Heart left ventricle (tissue), 16 donors: Measurements from ENCODE around the gene FABP3. TPM values are rescaled to one million over a fixed set of nuclear protein-coding genes. Genes with fewer than 3 reads are reported as not detected.

Experiments used
- ATAC-seq, 4 donors: fragments of 200-7000 bp; cut with Tn5 transposase; one replicate each; pipeline ENCODE4 v1.9.1; 2020 to 2022; ENCODE audit warnings: moderate library complexity in 4 of 4, mild to moderate bottlenecking in 3 of 4, moderate number of reproducible peaks in 1 of 4
- DNase-seq, 5 donors: peaks; one replicate each; pipeline ENCODE4 v3.0.0-alpha.2; 2020
- H3K27ac ChIP-seq, 12 donors: fragments of 200-600 bp; sonication (generic) in 4 of 12; one replicate each; pipeline versions ENCODE4 v1.5.0 to v1.8.0; 2016 to 2022; ENCODE audit warnings: mild to moderate bottlenecking in 2 of 12
- H3K27me3 ChIP-seq, 9 donors: fragments of 200-600 bp; sonication (generic) in 2 of 9; one replicate each; pipeline versions ENCODE4 v1.5.1 to v1.8.0; 2016 to 2022; ENCODE audit warnings: mild to moderate bottlenecking in 3 of 9
- H3K36me3 ChIP-seq, 9 donors: fragments of 200-600 bp; sonication (generic) in 2 of 9; one replicate each; pipeline versions ENCODE4 v1.5.0 to v1.8.0; 2018 to 2022; ENCODE audit warnings: mild to moderate bottlenecking in 2 of 9
- H3K4me1 ChIP-seq, 12 donors: fragments of 200-600 bp; sonication (generic) in 4 of 12; one replicate each; pipeline versions ENCODE4 v1.5.0 to v1.8.0; 2016 to 2022; ENCODE audit warnings: mild to moderate bottlenecking in 3 of 12
- H3K4me3 ChIP-seq, 12 donors: fragments of 200-600 bp; sonication (generic) in 4 of 12; one replicate each; pipeline versions ENCODE4 v1.5.0 to v1.8.0; 2017 to 2022; ENCODE audit warnings: mild to moderate bottlenecking in 9 of 12, moderate library complexity in 4 of 12
- H3K9me3 ChIP-seq, 12 donors: fragments of 200-600 bp; sonication (generic) in 4 of 12; one replicate each; pipeline versions ENCODE4 v1.5.0 to v1.8.0; 2016 to 2022; ENCODE audit warnings: mild to moderate bottlenecking in 1 of 12
- CTCF ChIP-seq, 12 donors: fragments of 200-600 bp; sonication (generic) in 4 of 12; IDR thresholded peaks; one replicate each; pipeline versions ENCODE4 v1.5.0 to v1.8.0; 2018 to 2022; ENCODE audit warnings: antibody characterized with exemption in 12 of 12, mild to moderate bottlenecking in 5 of 12
- POLR2A ChIP-seq, 2 donors: fragments of 450-650 bp; IDR thresholded peaks; one replicate each; pipeline ENCODE4 v1.6.1; 2017; ENCODE audit warnings: antibody characterized with exemption in 2 of 2, mild to moderate bottlenecking in 2 of 2, moderate library complexity in 2 of 2
- WGBS, 4 donors: extraction: QIAGEN DNeasy Blood & Tissue Kit in 2 of 4; methylation state at CpG; one replicate each; pipeline versions ENCODE4 v1.1.5 to v1.1.7; 2013 to 2018; 5-methylcytosine and 5-hydroxymethylcytosine counted together
- intact Hi-C, 10 donors: fragments of 100-400 bp; cut with DNase I; formaldehyde crosslinking; loops; one replicate each; pipeline versions ENCODE4 v1.11.1 to v1.14.2; 2022
- polyA plus RNA-seq, 2 donors: library from polyadenylated mRNA; stranded (reverse); fragments of 200-250 nt; gene quantifications; one replicate each; pipeline ENCODE4 v1.2.3, GENCODE V29; 2013
- total RNA-seq, 9 donors: library from RNA; depleted of rRNA in 2 of 9; stranded (reverse); fragments of >200 nt in 2 of 9; fragmentation: NEBNext Ultra II Directional in 3 of 9; extraction: Animal tissue kit (Norgen Biotek cat#: 25700) in 3 of 9; gene quantifications; one replicate each; pipeline versions ENCODE4 v1.1.0 to v1.2.4, GENCODE V29; 2016 to 2023
- donor health status: ischemic (EF 13 %, LVEDD 7.1; RV severe dilation, severe dysfunction).
- donor health status: healthy with polysubstance abuse.
- donor health status: DM: no; HTN: yes; CAD: no.
- donor health status: DM: no; HTN: no; CAD: no.
- donor health status: ischemic (EF 25% LVEDD 6.9; RV normal size, moderate dysfunction).
- donor health status: ischemic (EF 25% LVEDD 5.7; RV mildly dilated, moderate dysfunction).
- donor health status: healthy.
- donor health status: DM: yes; HTN: yes; CAD: no.
- donor health status: ischemic (EF 35%, LVEDD 5.7; RV mildly dilated, moderate dysfunction).
- donor health status: nonischemic (EF 11% LVEDD 7.7; RV severe dilation, severe dysfunction).
- donor health status: DM: yes; HTN: yes; CAD: no.
- donor health status: PGD.
- donor health status: ischemic (EF 29% LVEDD 5.4; RV normal size, mild dysfunction).
- donor health status: nonischemic (EF 23%, LVEDD 6.1; RV moderate dilation, normal function).

Gene FABP3
- total and polyA plus RNA-seq, 11 donors = 2,591 to 10,560 (median 5,230) TPM

- H3K36me3 ChIP-seq = peaks cover 0 to 83% (median 61%) of the 10 kb centered on the region in 9 donors
- no peaks in the 10 kb centered on the region for H3K9me3 ChIP-seq
- TF ChIP-seq CTCF (IDR thresholded peaks at IDR 0.05) = no peak
- TF ChIP-seq POLR2A (IDR thresholded peaks at IDR 0.05) = no peak
- H3K27me3 ChIP-seq = no peaks in the 10 kb centered on the region
- DNase-seq (no peak), ATAC-seq (no peak)
- no peaks in the 10 kb centered on the region for H3K4me1 ChIP-seq
- intact Hi-C loops = loop anchor here in 1 of 10 donors (10.0 kb wide), 1 partner anchor 162 kb away; no protein-coding TSS in a partner anchor
- H3K4me3 ChIP-seq = no peak overlapping the region
- H3K27ac ChIP-seq = no peak overlapping the region
Measured at GRCh38 chr1:31346785-31347184, 26.1 kb downstream of the FABP3 start.

GRCh38 chr1:31345635-31346034 lies 27.2 kb downstream of the FABP3 start:
- Histone ChIP-seq H3K36me3 (peaks cover 0 to 77% (median 59%) of the 10 kb centered on the region in 9 donors), H3K9me3 (no peaks in the 10 kb centered on the region), H3K27ac (no peak overlapping the region), H3K4me1 (no peaks in the 10 kb centered on the region), H3K27me3 (no peaks in the 10 kb centered on the region), H3K4me3 (no peak overlapping the region)
- ATAC-seq (no peak), DNase-seq (no peak)
- no peak for TF ChIP-seq POLR2A (IDR thresholded peaks at IDR 0.05)
- no peak for TF ChIP-seq CTCF (IDR thresholded peaks at IDR 0.05)
- 94 to 96% (median 95%) methylated on average over 2 of the region's 2 CpGs for WGBS, 4 donors
- intact Hi-C loops = loop anchor here in 1 of 10 donors (10.0 kb wide), 1 partner anchor 161 kb away; no protein-coding TSS in a partner anchor

- Histone ChIP-seq H3K27ac (no peak overlapping the region), H3K27me3 (no peaks in the 10 kb centered on the region), H3K4me3 (no peak overlapping the region), H3K36me3 (peaks cover 0 to 75% (median 53%) of the 10 kb centered on the region in 9 donors), H3K9me3 (no peaks in the 10 kb centered on the region), H3K4me1 (no peaks in the 10 kb centered on the region)
- no peak for ATAC-seq
- intact Hi-C loops = loop anchor here in 1 of 10 donors (10.0 kb wide), 1 partner anchor 160 kb away; no protein-coding TSS in a partner anchor
- TF ChIP-seq CTCF (IDR thresholded peaks at IDR 0.05) (no peak), POLR2A (IDR thresholded peaks at IDR 0.05) (no peak)
- DNase-seq = no peak
- WGBS, 4 donors = 50 to 95% (median 88%) methylated on average over 1 of the region's 1 CpG
Measured at GRCh38 chr1:31344503-31344902, 28.4 kb downstream of the FABP3 start.

- no peaks in the 10 kb centered on the region for H3K27me3 ChIP-seq
- 80 to 89% (median 84%) methylated on average over 10 of the region's 10 CpGs for WGBS, 4 donors
- peaks cover 0 to 42% (median 29%) of the 10 kb centered on the region in 9 donors for H3K36me3 ChIP-seq
- no peak for TF ChIP-seq POLR2A (IDR thresholded peaks at IDR 0.05)
- TF ChIP-seq CTCF (IDR thresholded peaks at IDR 0.05) = no peak
- H3K4me3 ChIP-seq = no peak overlapping the region
- ATAC-seq (no peak), DNase-seq (no peak)
- no peaks in the 10 kb centered on the region for H3K4me1 ChIP-seq
- intact Hi-C loops = loop anchor here in 7 of 10 donors (5.0 to 10.0 kb wide), 3 partner anchors 85 to 155 kb away; no protein-coding TSS in a partner anchor
- no peaks in the 10 kb centered on the region for H3K9me3 ChIP-seq
- H3K27ac ChIP-seq = no peak overlapping the region
Measured at GRCh38 chr1:31336687-31337467, 36.0 kb downstream of the FABP3 start.
